NCI-H1436 treated with DMSO at 0.1 percent for 48 hours (cell line): ENCODE results near the gene WWOX.

ENCODE experiments used
- DNase-seq: peaks from one replicate; lab custom pipeline; 2025; lab: John Stamatoyannopoulos, UW

Gene WWOX

DNA sequence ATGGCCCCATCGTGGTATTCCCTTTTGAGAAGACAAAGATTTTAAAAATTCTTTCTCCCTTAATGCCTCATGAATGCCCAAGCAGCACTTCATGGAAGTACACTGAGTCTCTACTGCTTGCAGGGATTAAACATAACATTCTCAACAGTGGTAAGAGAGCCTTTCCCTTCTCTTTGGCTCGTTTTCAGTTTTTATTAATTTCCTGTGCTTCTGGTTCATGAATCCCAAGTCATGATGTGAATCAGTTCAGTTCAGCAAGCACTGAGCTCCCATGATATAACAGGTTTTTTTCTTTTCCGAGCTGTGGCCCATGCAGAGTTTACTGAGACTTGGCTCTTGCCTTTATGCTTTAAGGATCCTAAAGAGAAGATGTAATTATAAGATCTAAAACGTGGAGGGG is 175.3 kb downstream of the WWOX start:
- no peak for DNase-seq

DNA sequence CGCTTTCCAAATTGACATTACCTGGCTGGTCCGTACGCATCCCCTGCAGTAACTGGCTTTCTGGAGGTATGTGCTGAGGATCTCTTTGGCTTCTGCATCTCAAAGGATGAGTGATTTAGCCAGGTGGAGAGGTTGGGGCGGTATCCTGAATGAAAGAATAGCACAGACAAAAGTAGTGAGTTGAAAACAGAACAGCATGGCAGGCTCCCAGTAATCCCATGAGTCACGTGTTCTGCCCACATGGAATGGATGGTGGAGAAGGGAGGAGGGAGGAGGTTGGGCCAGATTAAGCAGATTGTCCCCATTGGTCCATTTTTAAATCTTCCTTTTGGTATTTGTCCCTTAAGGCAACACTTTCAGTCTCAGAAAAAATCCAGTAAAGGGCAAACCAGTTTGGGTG is 176.0 kb downstream of the WWOX start:
- DNase-seq: no peak

DNA sequence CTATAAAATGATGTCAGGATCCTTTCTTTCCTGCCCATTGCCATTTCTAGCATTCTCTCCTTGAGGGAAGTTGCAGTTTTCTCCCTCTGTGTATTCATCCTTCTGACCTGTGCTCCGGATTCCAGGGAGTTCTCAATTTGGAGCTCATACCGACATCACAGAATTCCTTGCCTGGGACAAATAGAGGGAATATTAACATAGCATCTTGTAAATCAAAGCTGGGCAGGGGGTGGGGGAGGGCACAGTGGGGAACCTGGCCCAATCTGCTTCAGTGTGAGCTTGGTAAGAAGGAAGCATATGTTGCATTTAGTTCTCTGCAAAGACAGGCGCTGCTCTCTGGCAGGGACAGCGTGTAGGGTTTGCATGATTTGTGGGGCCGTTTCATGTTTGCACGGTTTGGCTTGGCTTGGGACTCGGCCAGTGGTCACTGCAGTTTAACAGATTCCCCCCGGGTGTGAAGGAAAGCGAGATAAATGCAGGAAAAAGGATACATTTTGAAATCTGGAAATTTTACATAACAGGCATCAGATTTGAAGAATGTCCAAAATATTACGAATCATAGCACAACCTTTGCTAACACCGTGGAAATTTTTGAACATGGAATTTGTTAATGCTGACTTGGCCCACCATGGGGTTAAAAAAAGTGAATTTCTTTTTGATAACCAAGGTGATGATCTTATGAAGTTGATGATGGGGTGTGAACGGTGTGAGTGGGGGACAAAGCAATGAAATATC is 178.0 kb downstream of the WWOX start:
- no peak for DNase-seq

DNA sequence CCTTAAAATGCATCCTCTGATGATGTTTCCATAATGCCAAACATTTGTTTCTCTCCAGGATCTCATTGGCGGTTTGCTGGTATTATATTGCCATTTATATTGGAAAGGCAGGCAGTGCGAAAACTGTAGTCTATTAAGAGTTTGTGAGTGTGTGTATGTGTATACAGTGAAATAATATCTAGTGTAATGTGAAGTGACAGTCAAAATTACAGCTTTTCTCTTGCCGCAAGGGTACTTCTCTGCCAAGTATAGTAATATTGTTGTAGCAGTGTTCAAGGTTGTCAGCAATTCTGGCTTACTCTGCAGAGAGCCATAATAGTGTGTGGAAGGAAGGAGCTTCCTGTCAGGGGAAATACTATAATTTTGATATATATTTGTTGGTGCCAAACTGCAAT is 178.6 kb downstream of the WWOX start:
- DNase-seq: no peak

DNA sequence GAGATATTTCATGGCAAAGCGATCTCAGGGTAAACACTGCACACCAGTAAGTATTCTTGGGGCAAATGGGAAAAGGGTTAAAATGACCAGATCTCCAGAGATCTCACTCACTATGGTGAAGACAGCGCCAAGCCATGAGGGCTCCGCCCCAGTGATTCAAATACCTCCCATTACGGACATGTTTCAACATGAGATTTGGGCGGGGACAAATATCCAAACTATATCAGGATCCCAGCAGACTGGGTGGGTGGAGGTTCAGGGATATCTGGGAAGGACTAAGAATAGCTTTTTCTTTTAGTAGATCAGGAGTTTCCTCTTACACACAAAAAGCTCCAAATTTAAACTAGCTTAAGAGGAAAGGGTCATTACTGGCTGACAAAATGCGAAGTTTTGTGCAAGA is 181.7 kb downstream of the WWOX start:
- DNase-seq: no peak

DNA sequence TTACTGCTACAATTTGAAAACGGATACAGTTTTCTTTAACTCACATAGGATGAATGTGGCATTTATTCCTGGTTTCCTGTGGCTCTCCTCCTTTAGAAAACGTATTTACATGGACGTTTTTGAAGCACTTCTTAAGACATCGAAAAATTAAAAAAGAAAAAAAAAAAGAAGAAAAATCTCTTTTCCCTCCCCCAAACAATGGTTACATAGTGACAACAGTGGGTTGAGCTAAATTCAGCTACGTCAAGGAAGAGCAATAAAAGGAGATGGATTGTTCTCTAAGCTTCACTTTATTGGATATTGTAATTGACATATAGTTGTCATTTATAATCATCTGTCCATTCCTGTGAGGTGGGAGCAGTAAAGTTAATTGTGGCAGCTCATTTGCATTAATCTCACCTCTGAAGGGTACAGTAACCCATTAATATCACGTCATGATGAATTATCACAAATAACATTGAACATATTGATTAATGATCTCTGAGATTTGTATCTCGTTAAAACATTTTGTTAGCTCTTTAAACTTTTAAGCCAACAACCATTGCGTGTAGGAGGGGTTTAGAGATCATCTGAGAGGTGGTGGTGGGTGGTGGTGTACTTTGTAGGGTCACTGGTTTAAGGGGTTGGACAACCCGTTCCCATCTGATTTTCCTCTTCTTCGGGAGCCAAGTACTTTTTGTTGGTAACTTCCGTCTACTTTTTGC is 184.2 kb downstream of the WWOX start:
- DNase-seq: no peak

DNA sequence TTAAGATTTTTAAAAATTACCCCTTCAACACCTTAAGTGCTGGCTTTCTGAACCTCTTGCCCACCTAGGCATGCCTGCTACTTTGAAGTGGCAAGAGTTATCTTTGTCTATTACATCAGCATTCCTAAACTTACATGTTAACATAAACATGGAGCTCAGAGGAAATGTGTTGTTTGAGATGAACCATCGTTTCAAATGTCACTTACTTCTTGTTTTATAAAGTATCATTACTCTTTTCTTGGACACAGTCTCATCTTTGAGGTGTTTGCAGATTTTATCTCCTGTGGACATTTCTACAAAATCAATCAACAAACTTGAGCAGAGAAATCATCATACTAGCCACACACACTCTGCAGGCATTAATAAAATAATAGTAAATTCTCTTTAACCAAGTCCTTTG is 184.9 kb downstream of the WWOX start:
- DNase-seq: no peak

DNA sequence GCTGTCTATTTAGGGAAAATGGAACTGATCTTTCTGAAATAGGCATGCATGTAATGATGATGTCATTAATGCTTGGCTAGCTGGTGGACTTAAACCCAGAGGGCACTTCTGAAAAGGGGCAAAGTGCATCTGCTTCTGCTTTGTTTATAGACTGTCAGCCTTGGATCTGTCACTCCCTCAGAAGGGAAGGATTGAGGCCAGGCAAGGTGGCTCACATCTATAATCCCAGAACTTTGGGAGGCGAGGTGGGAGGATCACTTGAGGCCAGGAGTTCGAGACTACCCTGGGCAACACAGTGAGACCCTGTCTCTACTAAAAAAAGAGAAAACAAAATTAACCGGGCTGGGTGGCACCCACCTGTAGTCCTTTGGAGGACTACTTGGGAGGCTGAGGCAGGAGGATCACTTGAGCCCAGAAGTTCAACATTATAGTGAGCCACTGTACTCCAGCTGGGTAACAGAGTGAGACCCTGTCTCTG is 185.5 kb downstream of the WWOX start:
- no peak for DNase-seq

DNA sequence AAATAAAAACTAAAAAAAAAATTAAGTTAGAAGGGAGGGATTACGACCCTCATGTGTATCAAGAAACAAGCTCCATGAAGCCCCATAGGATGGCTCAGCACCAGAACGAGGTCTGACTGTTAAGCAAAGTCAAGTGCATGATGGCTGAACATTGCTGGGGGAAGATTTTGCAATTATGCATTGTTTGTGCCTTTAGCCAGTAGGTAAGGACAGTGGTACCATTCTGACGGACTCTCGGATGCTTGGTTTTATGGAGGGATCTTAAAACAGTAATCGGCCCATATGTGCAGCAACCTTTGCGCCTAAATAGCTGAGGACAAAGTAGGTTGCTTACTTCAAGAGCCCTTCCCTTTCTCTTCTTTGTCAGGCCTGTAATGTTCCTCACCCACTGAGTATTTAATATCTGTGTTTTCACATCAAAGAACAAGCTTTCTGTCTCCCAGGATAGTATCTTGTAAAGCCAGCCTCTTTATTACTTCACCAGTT is 186.0 kb downstream of the WWOX start:
- DNase-seq: no peak

DNA sequence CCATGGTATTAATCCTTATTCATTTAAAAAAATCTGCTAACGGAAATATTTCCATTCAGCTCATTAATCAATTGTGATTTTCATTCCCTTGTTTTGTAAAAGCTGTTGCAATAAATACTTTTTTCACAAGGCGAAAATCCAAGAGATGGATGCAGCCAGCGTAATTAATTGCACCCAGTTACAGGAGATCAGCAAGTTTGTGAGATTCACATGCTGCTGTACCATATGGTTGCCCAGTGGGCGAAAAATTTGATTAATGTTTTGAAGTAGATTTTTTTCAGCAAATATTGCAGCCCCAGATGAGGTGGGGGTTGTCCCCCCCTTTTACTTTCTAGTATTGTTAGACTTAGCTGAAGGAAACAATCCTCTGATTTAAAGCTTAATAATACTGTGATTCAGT is 186.6 kb downstream of the WWOX start:
- no peak for DNase-seq

DNA sequence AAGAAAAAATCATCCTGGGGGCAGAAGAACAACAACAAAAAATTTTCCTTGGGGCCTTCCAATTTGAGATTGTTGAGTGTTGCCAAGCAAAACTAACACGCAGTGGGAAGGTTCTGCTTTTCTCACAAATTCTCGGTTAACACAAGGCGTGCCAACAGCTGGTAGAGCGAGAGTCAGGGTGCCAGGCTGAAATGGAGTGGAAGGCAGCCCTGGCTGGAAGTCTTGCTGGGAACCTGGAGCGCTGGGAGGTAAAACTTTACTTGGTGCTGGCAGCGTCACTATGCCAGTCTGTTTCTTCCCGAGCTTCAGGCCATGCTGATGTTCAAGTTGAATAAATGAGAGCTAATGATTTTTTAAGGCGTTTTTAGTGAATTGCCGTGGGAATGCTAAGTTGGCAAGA is 189.4 kb downstream of the WWOX start:
- DNase-seq: no peak

DNA sequence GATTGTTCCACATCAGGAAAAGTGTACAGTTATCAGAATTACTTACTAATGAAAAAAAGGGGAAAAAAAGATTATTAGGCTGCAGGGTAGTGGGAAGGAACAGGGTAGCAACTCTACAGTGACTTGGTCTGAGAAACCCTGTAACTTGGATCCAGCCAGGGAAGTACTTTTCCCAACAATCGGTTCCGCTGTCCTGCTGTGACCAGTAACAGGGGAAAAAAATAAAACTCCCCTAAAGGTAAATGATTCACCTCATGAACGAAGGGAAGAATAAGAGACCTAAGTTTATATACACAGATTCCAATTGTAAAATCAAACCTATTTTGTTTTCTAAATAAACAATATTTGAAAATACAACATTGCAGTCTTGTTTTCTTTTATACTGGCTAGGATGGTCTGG is 189.9 kb downstream of the WWOX start:
- no peak for DNase-seq

DNA sequence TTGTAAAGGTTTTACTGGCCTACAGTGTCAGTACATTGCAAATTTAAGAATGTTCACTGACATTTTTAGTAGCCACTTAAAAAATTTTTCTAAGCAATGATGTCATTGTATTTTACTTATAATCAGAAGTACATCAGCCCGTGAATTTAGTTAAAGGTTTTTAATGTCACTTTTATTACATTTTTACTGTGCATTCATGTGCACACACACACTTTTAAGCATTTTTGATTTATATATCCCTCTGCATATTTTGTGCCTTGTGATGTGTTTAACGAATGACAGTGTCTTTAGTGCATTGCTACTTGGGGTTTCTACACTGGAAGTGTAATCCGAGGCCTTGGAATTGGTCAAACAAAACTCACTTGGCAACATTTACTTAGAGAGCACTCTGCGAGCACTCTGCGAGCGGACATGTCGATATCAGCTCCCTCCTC is 190.4 kb downstream of the WWOX start:
- no peak for DNase-seq

DNA sequence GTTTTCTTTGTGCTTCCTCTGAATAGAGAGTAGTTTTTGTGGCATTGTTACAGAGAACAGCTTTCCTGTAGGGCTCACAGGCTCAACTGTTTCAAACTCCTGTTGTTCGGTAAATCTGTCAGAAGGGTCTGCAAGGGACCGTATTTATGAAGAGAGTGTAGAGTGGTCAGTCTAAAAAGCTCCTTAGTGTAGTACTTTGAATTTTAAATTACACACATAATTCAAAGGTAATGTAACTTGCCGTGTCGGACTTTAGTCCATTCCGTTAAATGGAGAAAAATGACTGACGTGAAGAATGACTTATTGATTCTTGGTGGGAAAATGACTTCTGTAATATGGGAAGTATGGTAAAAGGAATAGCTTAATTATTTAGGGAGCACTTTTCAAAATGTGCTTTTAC is 190.9 kb downstream of the WWOX start:
- DNase-seq: no peak

DNA sequence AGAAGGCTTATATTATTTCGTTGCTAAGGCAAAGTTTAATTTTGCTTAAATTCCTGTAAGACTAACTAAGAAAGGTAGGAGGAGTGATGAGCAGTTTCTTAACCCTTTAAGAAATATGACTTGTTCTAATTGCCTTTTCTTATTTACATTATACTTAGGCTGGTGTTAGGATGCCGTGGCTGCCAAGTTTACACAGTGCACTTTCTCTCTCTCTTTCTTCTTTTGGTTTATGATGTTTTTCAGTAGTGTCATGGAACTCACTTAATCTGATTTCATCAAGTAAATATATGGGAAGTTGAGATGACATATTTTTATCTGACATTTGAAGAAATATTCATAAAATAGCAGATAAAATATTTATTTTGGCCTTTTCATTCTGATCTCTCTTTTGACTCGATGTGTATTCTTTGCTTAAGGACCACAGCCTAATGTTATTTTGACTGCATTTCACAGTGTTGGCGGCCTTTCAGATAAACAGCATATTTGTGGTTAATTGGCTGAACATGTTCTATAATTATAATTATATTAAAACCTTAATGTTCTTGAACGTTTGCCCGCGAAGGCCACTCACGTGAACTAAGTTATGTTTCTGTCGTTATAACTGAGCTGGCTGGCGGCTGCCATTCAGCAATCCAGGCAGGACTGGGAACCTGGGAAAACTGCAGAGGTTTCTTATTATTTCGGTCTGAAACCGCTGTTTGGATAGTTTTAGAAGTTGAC is 191.6 kb downstream of the WWOX start:
- DNase-seq: no peak

DNA sequence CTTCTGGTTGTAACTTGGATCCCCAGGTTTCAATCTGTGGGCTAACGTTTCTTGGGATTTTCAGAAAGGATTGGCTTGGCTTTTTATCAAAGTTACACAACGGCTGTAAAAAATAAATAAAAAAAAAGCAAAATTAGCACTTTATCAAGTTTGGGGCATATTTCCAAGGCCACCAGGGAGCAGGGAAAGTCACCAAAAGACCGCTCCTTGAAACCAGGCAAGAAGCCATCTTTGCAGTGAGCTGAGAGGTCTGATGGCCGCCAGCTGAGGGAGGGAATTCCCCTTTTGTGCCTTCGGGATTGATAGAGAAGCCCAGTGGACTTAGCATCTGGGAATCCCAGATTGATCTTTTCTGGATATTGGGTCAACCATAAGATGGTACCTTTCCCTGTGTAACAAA is 192.2 kb downstream of the WWOX start:
- no peak for DNase-seq

DNA sequence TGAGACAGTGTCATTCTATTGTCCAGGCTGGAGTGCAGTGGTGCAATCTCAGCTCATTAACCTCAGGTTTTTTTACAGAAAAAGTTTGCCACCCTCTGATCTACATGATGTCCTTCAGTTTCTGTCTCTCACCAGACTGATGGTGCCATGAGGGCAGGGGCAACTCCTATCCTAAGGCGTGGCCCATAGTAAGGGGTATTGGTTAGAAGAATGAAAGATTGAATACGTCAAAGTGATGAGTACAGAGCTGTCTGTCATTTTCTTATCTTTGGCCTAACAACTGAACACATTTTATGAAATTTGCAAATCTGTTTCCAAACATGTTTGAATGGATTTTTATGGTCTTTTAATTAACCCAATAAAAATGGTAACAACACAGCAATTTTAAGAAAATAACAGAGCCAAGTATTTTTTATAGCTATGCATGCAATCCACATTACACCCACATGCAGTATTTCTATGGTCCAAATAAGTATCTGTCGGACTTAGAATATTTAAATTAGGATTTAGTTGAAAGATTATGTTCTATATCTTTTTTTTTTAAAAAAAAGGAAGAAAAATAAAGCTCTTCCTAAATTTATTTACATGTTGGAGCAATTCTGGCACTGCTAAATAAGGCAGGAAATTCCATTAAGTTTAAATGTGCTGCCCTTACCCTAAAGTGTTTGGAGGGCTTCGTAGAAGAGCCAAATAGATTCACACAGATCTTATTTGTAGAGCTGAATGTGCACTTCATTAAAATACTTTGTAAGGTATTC is 192.8 kb downstream of the WWOX start:
- no peak for DNase-seq

DNA sequence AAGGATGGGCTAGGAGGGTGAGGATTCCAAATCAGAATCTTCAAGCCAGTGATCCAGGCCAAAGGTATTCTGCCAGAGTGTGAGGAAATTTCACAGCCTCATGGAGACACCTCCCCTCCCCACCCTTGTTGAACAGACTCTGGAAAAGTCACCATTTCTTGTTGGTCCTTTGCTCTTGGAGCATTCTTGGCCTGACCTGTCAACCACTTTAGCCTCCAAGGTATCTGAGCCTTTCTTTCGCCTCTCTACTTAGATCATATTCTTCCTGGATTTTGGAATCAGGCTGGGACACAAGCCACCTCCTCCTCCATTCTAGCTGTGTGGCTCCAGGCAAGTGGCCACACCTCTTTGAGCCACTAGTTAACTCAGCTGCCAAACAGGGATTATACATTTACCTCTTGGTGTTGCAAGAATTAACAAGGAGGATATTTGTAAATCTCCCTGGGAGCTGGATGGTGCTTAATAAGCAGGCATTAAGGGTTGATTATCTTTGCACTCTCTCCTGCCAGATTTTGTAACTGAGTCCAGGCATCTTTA is 193.5 kb downstream of the WWOX start:
- DNase-seq: no peak

DNA sequence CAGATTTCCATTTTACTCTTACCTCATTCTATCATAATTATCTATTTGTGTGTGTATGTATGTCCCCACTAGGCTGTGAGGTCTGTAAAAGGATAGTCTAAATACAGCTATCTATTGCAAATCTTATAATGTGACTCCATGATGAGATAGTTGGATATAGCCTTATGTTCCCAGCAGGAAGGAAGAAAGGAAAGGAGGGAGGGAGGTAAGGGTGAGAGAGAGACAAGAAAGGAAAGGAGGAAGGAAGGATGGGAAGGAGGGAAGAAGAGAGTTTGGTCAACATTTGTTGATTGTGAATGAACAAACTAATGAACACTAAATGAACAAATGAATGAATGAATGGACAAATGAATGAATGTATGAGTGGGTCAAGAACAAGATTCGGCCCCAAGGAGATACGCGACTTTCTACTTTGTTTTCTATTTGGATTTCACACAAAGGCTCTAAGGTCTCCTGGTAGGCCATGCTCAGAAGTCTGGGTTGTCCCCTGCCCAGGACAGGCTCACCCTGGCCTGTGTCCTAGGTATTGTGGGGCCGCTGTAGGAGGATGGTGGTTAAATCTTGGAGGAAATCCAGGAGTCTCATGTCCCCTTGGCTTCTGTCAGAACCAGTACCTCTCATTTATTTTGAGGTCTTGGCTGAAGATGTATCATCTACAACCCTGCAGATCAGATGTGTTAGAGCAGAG is 195.2 kb downstream of the WWOX start:
- no peak for DNase-seq

DNA sequence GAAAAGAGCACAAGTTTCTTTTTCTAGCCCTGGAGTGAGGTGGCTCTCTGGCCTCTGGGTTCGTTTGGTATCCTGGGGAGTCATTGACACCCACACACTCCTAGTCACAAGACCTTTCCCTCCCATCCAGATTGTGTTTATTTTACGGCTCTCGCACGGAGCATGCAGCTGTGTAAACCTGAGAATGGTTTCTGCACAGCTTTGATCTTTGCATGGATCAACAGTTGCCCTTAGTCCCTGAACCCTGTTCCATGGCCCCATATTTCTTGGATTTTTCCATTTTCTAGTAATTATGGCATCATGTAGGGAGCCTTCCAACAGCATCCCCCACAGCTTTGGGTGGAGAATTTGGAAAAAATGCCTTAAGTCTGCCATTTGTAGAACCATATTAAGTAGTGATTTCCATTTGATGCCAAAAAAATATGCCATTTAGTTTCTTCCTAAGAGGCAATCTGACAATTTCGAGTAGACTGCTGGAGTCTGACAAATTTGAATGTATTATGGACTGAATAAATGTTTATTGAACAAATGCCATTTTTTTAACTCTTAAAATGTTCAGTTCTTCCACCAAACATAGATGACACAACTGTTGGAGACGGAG is 197.7 kb downstream of the WWOX start:
- no peak for DNase-seq

DNA sequence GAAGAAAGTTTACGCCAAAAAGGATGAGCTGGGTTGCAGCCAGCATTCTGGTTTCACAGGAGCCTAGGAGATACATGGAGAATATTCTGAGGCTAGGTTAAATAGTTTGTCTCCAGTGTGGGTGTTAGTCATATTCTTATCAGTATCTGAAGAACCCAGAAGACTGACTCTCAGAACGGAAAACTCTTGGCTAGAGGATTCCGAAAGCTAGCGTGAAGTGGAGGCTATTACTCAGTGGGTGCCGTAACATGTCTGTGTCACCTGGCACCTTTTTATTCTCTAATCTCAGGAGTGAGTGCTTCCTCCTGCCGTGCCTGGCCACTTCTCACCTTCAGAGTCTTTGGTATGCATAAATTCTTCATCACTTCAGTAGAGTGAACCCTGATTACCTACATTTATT is 199.5 kb downstream of the WWOX start:
- no peak for DNase-seq
